HepG2 (cell line): ENCODE data around the gene FUBP3. TPM values are rescaled to one million over a fixed set of nuclear protein-coding genes. Genes with fewer than 3 reads are reported as not detected.

Source experiments
- ATAC-seq: fragments of 200-7000 bp; cut with Tn5 transposase; 3 replicates; pipeline ENCODE4 v1.9.1; 2020; ENCODE audit warnings: mild to moderate bottlenecking, moderate library complexity
- BruUV-seq: library from RNA; stranded (reverse); fragments of 400-500 nt; replicated peaks from 2 replicates; lab custom pipeline; 2021; lab: Mats Ljungman, UMichigan
- CTCF ChIA-PET: fragments of 300-600 bp; formaldehyde crosslinking; extraction: SDS; loops from one replicate; lab custom pipeline; 2021; ENCODE audit warnings: low total read pairs, inconsistent platforms, low intra/inter-chr PET ratio; lab: Yijun Ruan, JAX
- POLR2A ChIA-PET: fragments of 350-600 bp; sonication (Branson Sonifier 250); formaldehyde crosslinking; loops from one replicate; lab custom pipeline; 2020; ENCODE audit warnings: antibody characterized with exemption, inconsistent platforms; lab: Yijun Ruan, JAX
- DNase-seq: peaks from one replicate; pipeline ENCODE4 v3.0.0-alpha.2; 2015; ENCODE audit warnings: low spot score
- FAIRE-seq: peaks from 3 replicates; lab custom pipeline; 2011; peaks lifted over from hg19 to GRCh38; lab: Jason Lieb, UNC
- H2AFZ ChIP-seq: one replicate; pipeline ENCODE4 v1.6.1; 2011; ENCODE audit warnings: low read length, inconsistent platforms
- H3K27ac ChIP-seq: fragments of 300-600 bp; 3 replicates; pipeline ENCODE4 v1.8.0; 2011; ENCODE audit warnings: mixed run types, mild to moderate bottlenecking, mixed read lengths, low read length, inconsistent platforms; ENCODE audit not compliant: insufficient read depth; ENCODE audit errors: extremely low read length
- H3K27me3 ChIP-seq, 2 experiments: fragments of 200-600 bp in 1 of 2; 2 replicates in 1 of 2; 3 replicates in 1 of 2; pipeline versions ENCODE4 v1.6.0 to v1.8.0; 2011; ENCODE audit warnings: low read length in 2 of 2, mild to moderate bottlenecking in 2 of 2, moderate library complexity in 2 of 2, inconsistent platforms in 1 of 2; ENCODE audit not compliant: insufficient read depth in 2 of 2, control insufficient read depth in 1 of 2
- H3K36me3 ChIP-seq, 2 experiments: fragments of 200-600 bp in 1 of 2; replicated peaks in 1 of 2; 2 replicates in 1 of 2; 3 replicates in 1 of 2; pipeline versions ENCODE4 v1.5.1 to v1.8.0; 2011; ENCODE audit warnings: low read length in 2 of 2, inconsistent platforms in 1 of 2; ENCODE audit not compliant: insufficient read depth in 2 of 2, control insufficient read depth in 1 of 2
- H3K4me1 ChIP-seq: 2 replicates; pipeline ENCODE4 v1.5.1; 2012; ENCODE audit warnings: low read length, inconsistent platforms; ENCODE audit not compliant: insufficient read depth
- H3K4me2 ChIP-seq: 2 replicates; pipeline ENCODE4 v1.6.0; 2011; ENCODE audit warnings: low read depth, low read length, inconsistent platforms
- H3K4me3 ChIP-seq, 3 experiments: fragments of 200-600 bp in 1 of 3; sonication (generic), shearing (Covaris generic) in 1 of 3; replicated peaks in 1 of 3; 2 replicates each; pipeline ENCODE4 v1.5.1; 2011 to 2016; ENCODE audit warnings: low read length in 3 of 3, inconsistent platforms in 2 of 3, low read depth in 2 of 3, mild to moderate bottlenecking in 2 of 3, control low read depth in 1 of 3, mixed read lengths in 1 of 3; ENCODE audit not compliant: insufficient read depth in 1 of 3
- H3K79me2 ChIP-seq: one replicate; pipeline ENCODE4 v1.6.1; 2011; ENCODE audit warnings: low read length, inconsistent platforms; ENCODE audit not compliant: insufficient read depth
- H3K9ac ChIP-seq: 2 replicates; pipeline ENCODE4 v1.6.0; 2011; ENCODE audit warnings: mild to moderate bottlenecking, low read depth, low read length, inconsistent platforms; ENCODE audit not compliant: insufficient read depth
- H3K9me3 ChIP-seq: 2 replicates; pipeline ENCODE4 v1.5.1; 2012; ENCODE audit warnings: mild to moderate bottlenecking, low read length
- H4K20me1 ChIP-seq: 2 replicates; pipeline ENCODE4 v1.6.0; 2011; ENCODE audit warnings: inconsistent platforms, mild to moderate bottlenecking, low read length, moderate library complexity; ENCODE audit not compliant: insufficient read depth
- ARID5B ChIP-seq: IDR thresholded peaks from 2 replicates; pipeline ENCODE4 v1.4.0; 2020; ENCODE audit warnings: mild to moderate bottlenecking, missing genetic modification reagents
- ARNT2 ChIP-seq: sonication (generic); formaldehyde crosslinking; IDR thresholded peaks from 2 replicates; pipeline ENCODE4 v1.8.0; 2022; ENCODE audit warnings: mild to moderate bottlenecking, low read depth, missing genetic modification reagents, moderate library complexity
- CHCHD3 ChIP-seq: sonication (generic); formaldehyde crosslinking; IDR thresholded peaks from 2 replicates; pipeline ENCODE4 v1.8.0; 2022; ENCODE audit warnings: mild to moderate bottlenecking, missing genetic modification reagents, moderate library complexity
- DR1 ChIP-seq: sonication (generic); formaldehyde crosslinking; IDR thresholded peaks from 2 replicates; pipeline ENCODE4 v1.8.0; 2021; ENCODE audit warnings: mild to moderate bottlenecking, missing genetic modification reagents, inconsistent platforms
- GLI4 ChIP-seq: sonication (generic); formaldehyde crosslinking; IDR thresholded peaks from 2 replicates; pipeline ENCODE4 v1.5.1; 2020; ENCODE audit warnings: missing genetic modification reagents, mild to moderate bottlenecking, moderate library complexity, borderline replicate concordance
- KLF15 ChIP-seq: sonication (generic); formaldehyde crosslinking; IDR thresholded peaks from 2 replicates; pipeline ENCODE4 v1.8.1; 2023; ENCODE audit warnings: borderline replicate concordance, mild to moderate bottlenecking, inconsistent platforms, missing genetic modification reagents, mixed read lengths
- RXRA ChIP-seq: sonication (generic); formaldehyde crosslinking; IDR thresholded peaks from 2 replicates; pipeline ENCODE4 v1.5.1; 2020; ENCODE audit warnings: missing genetic modification reagents
- ZNF672 ChIP-seq: sonication (generic); formaldehyde crosslinking; IDR thresholded peaks from 2 replicates; pipeline ENCODE4 v1.8.1; 2022; ENCODE audit warnings: missing genetic modification reagents
- WGBS: methylation state at CpG from one replicate; pipeline ENCODE4 v1.1.6; 2017; ENCODE audit warnings: low lambda C conversion rate; 5-methylcytosine and 5-hydroxymethylcytosine counted together
- in situ Hi-C: cut with HindIII; loops from 2 replicates; pipeline ENCODE4 v1.10.0; 2017; ENCODE audit warnings: low pct_unique_long_range_greater_than_20kb; ENCODE audit not compliant: extremely low pct_ligation_motif_present
- intact Hi-C: fragments of 100-400 bp; cut with micrococcal nuclease; formaldehyde crosslinking; loops from one replicate; pipeline ENCODE4 v1.10.0; 2022; ENCODE audit not compliant: unreplicated experiment
- polyA plus RNA-seq, 8 experiments: library from polyadenylated mRNA; depleted of rRNA in 3 of 8; stranded (reverse) in 7 of 8; unstranded in 1 of 8; fragments of >200 nt; fragmentation: Illumina TruSeq in 4 of 8; extraction: Trizol in 4 of 8; gene quantifications; 2 replicates each; pipeline versions ENCODE4 v1.2.1 to v1.2.3, GENCODE V29; 2011 to 2016; ENCODE audit warnings: low read depth in 4 of 8, missing spikeins in 1 of 8, mixed read lengths in 1 of 8; ENCODE audit not compliant: insufficient read depth in 1 of 8
- total RNA-seq, 5 experiments: library from RNA; depleted of rRNA; stranded (reverse); fragments of >200 nt; fragmentation: Illumina TruSeq; extraction: Trizol; gene quantifications; 2 replicates each; pipeline ENCODE4 v1.2.3, GENCODE V29; 2016; ENCODE audit warnings: low read depth in 1 of 5

FUBP3 gene
- total and polyA plus RNA-seq, 2 of the 13 experiments (the other 11 are each of a cell fraction or from before 2014, with no cell fraction given) = 28.7 to 40.0 TPM

GRCh38 chr9:130626249-130626996, 47.0 kb downstream of the FUBP3 start (continued):
- TF ChIP-seq ARID5B (CRISPR knock-in tag) (no peak), DR1 (CRISPR knock-in tag) (no peak)

GRCh38 chr9:130627051-130627450, 47.7 kb downstream of the FUBP3 start:
- Histone ChIP-seq H2AFZ (no peak overlapping the region), H4K20me1 (peaks cover 2% of the 10 kb centered on the region; the same call in 1 of the 2 replicates), H3K4me1 (no peaks in the 10 kb centered on the region), H3K9me3 (no peaks in the 10 kb centered on the region), H3K27me3 (no peaks in the 10 kb centered on the region), H3K4me3 (no peak overlapping the region), H3K79me2 (no peaks in the 10 kb centered on the region), H3K4me2 (no peak overlapping the region), H3K36me3 (peaks cover 38 to 81% of the 10 kb centered on the region in 2 experiments), H3K9ac (no peak overlapping the region), H3K27ac (no peak overlapping the region)
- DNase-seq (no peak), FAIRE-seq (no peak), ATAC-seq (no peak)
- in situ Hi-C loops = no loop called here
- BruUV-seq = no TSS peak
- TF ChIP-seq ZNF672 (CRISPR knock-in tag) = no peak
- no peak for TF ChIP-seq CHCHD3
- no peak for TF ChIP-seq RXRA
- TF ChIP-seq KLF15 = no peak
- no peak for TF ChIP-seq ARNT2 (CRISPR knock-in tag)
- no peak for TF ChIP-seq GLI4 (CRISPR knock-in tag)
- intact Hi-C loops = no loop called here
- ChIA-PET POLR2A (no interaction called here), CTCF (no interaction called here)
- 94% methylated on average over 10 of the region's 10 CpGs for WGBS
